GM19463 (cell line): ENCODE results near the gene HMOX2.

ENCODE experiments used
- ATAC-seq: cut with Tn5 transposase; IDR thresholded peaks from one replicate; pipeline ENCODE4 v1.9.1; 2021; ENCODE audit warnings: mild to moderate bottlenecking, moderate library complexity; ENCODE audit not compliant: unreplicated experiment

Gene HMOX2

GRCh38 chr16:4463522-4464163 lies 12.6 kb upstream of the HMOX2 start:
- ATAC-seq: no peak

GRCh38 chr16:4465977-4466779 lies 10.0 kb upstream of the HMOX2 start:
- ATAC-seq: no peak

- no peak for ATAC-seq
Measured at GRCh38 chr16:4467916-4468315, 8.3 kb upstream of the HMOX2 start.

- no peak for ATAC-seq
Measured at GRCh38 chr16:4468972-4469371, 7.2 kb upstream of the HMOX2 start.

GRCh38 chr16:4471869-4472268 lies 4.3 kb upstream of the HMOX2 start:
- no peak for ATAC-seq

- no peak for ATAC-seq
Measured at GRCh38 chr16:4472880-4473279, 3.3 kb upstream of the HMOX2 start.

- peak; percentile 39 for ATAC-seq
Measured at GRCh38 chr16:4474192-4474961, 1.8 kb upstream of the HMOX2 start, which contains the start of gene NMRAL1. TSS of gene NMRAL1 (minus strand) at chr16:4474625. CDS start at chr16:4474132, 493 bp downstream.

DNA sequence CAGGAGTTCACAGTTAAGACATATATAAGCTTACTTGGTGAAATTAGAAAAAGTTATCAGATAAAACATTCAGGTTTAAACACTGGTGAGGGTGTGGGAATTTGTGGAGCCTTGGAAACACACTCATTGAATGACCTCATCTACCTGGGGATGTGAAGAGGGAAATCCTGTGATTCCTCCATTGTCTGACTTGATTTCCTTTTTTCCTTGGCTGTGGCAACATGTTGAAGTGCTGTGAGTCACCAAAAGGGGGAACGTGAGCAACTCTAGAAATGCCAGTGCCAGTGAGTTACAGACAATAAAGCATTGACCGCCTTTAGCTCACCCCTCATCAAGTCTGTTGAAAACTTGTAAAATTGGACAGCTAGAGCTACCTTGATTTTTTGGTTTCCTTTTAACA lies 1.8 kb downstream of the HMOX2 start:
- no peak for ATAC-seq

DNA sequence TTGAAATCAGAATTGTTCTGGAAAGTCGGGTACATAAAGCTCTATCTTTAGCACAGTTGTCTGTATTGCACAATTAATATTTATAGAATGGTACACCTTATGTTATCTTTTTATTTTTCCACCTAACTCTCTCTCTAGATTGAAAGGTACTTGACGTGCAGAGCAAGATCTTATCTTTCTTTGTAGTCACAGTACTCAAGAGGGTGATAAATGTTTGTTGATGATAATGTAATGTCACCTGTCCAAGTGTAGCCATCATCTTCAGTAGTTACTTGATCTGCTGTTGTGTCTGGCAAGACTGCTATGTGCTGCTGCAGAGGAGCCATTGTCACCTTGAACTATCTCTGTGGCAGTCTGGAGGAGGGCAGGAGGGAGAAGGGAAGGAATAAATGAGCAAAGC lies 5.3 kb downstream of the HMOX2 start:
- ATAC-seq: no peak

- no peak for ATAC-seq
Measured at GRCh38 chr16:4481963-4482362, 5.8 kb downstream of the HMOX2 start.

GRCh38 chr16:4486126-4486893 lies 10.1 kb downstream of the HMOX2 start:
- ATAC-seq: no peak

GRCh38 chr16:4487955-4488498 lies 11.8 kb downstream of the HMOX2 start:
- ATAC-seq: no peak

DNA sequence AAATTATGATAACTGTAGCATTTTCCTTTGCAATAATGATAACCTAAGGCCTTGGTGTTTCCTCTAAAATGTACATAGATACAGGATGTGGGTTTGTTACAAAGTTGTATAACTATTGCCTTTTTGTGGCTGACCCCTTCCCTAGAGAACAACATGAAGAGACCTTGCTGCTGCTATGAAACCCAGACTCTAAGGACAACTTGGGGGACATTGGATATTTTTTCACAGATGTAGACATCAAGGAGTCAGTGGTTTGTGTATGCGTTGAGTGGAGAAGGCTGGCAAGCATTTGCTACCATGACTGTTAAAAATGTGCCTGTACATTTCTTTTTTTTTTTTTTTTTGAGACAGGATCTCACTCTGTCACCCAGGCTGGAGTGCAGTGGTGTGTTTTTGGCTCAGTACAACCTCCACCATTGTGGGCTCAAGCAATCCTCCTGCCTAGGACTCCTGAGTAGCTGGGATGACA lies 12.3 kb downstream of the HMOX2 start:
- ATAC-seq: no peak

GRCh38 chr16:4489030-4489429 lies 12.8 kb downstream of the HMOX2 start:
- ATAC-seq: no peak

- no peak for ATAC-seq
Measured at GRCh38 chr16:4491898-4492297, 15.7 kb downstream of the HMOX2 start.

GRCh38 chr16:4494746-4495490 lies 18.7 kb downstream of the HMOX2 start:
- no peak for ATAC-seq

DNA sequence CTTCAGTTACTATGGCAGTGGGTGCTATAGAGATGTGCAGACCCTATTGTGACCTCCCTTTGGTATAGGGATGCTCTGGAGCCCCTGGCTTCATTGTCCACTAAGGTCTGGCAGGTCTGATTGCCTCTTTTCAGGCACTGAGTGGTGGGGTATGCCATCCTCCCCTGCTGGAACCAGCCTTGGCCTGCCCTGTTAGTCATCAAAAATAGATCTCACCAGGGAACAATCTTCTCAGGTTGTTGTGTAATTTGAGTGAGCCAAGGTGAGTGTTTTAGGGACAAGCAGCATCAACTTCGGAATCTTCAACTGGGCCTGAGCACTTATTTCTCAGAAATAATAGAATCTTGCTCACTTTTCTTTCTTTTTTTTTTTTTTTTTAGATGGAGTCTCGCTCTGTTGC lies 19.6 kb downstream of the HMOX2 start:
- no peak for ATAC-seq

DNA sequence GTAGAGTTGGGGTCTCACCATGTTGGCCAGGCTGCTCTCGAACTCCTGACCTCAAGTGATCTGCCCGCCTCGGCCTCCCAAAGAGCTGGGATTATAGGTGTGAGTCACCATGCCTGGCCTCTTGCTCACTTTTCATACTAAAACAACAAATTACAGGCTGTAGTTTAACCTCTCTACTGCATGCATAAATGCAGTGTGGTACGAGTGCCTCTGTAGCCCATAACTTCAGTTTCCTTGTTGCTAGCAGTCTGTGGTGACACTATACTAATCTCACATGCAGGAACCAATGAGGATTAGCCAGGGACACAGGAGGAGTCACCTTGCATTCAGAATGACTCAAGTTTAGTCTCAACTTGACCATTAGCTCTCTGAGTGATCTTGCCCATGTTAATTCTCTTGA lies 20.1 kb downstream of the HMOX2 start:
- no peak for ATAC-seq

- no peak for ATAC-seq
Measured at GRCh38 chr16:4498546-4499195, 22.5 kb downstream of the HMOX2 start.
